ENCODE data around the gene SEMA4G.

The SEMA4G gene, protein sequence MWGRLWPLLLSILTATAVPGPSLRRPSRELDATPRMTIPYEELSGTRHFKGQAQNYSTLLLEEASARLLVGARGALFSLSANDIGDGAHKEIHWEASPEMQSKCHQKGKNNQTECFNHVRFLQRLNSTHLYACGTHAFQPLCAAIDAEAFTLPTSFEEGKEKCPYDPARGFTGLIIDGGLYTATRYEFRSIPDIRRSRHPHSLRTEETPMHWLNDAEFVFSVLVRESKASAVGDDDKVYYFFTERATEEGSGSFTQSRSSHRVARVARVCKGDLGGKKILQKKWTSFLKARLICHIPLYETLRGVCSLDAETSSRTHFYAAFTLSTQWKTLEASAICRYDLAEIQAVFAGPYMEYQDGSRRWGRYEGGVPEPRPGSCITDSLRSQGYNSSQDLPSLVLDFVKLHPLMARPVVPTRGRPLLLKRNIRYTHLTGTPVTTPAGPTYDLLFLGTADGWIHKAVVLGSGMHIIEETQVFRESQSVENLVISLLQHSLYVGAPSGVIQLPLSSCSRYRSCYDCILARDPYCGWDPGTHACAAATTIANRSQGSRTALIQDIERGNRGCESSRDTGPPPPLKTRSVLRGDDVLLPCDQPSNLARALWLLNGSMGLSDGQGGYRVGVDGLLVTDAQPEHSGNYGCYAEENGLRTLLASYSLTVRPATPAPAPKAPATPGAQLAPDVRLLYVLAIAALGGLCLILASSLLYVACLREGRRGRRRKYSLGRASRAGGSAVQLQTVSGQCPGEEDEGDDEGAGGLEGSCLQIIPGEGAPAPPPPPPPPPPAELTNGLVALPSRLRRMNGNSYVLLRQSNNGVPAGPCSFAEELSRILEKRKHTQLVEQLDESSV

DNA sequence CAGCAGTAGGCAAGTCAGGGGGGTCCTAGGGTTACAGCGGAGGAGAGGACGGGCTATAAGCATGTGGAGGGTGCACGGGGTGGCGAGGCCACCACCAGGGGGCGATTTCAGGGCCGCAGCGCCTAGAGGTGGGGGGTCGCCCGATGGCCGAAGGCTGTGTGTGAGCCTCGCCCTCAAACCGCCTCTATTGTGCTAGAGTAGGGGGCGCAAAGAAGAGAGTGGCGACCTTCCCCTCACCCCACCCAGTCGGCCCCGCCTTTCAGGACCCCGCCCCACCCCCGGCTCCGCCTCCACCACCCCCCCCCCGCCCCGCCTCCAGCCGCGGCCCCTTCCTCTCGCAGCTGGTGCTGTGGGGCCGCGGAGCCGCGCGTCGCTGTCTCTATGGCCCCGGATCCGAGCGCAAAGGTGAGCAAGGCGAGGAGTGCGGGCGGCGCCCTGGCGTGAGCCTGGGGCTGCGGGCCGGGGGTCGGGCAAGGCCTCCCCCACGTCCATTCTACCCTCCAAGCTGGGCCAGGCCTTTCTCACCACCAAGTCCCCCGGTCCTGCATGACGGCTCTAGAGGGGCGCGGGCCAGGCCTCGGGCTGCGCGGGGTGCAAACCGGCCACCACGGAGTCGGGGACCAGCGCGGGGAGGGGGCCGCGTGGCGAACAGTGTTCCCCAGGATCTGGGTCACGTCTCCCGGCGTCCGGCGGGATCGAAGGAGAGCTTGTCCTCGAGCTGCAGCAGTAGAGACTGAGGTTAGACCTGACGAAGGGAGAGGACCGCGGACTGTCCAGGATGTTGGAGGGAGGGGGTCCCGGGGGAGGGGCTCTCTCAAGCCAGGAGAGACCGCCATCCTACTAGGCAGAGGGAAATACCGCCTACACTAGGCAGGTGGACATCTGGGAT lies at the start of gene SEMA4G:
TSS of gene SEMA4G (plus strand) at position 318 of the 889 bp plus-strand sequence. CDS start 3,409 bp downstream, outside the sequence.
- ChIA-PET CTCF (interaction anchor here (0.6 to 1.1 kb wide), 5 partner anchors 10 to 73 kb away, joined by 3 to 9 read pairs (median 5); no protein-coding TSS in a partner anchor), POLR2A (no interaction called here)
- DNase-seq (ENCODE audit: extremely low spot score) = peak; percentile 81
- no peak for TF ChIP-seq ELF4 (IDR thresholded peaks at IDR 0.05)
- peak; percentile 40; the same call in 1 of the 2 replicates for TF ChIP-seq L3MBTL2 (conservative IDR thresholded peaks at IDR 0.05)

- ChIA-PET POLR2A (interaction anchor here (3.2 kb wide), 1 partner anchor 11 kb away, joined by 12 read pairs; the partner anchor contains the start of gene SLF2), CTCF (interaction anchor here (0.6 kb wide), 1 partner anchor 73 kb away, joined by 3 read pairs; no protein-coding TSS in a partner anchor)
- no peak for DNase-seq (ENCODE audit: extremely low spot score)
- TF ChIP-seq PKNOX1 (IDR thresholded peaks at IDR 0.05) = no peak
- TF ChIP-seq ELF4 (IDR thresholded peaks at IDR 0.05) = no peak
- TF ChIP-seq NFRKB (IDR thresholded peaks at IDR 0.05) = no peak
- TF ChIP-seq FOXK2 (IDR thresholded peaks at IDR 0.05) = no peak
- no peak for TF ChIP-seq HDGF (IDR thresholded peaks at IDR 0.05; ENCODE audit: borderline replicate concordance)
- TF ChIP-seq ARNT (IDR thresholded peaks at IDR 0.05) = no peak
- TF ChIP-seq ZNF384 (IDR thresholded peaks at IDR 0.05) = no peak
Observed at GRCh38 chr10:100923580-100923979, 45.7 kb upstream of the SEMA4G start.

DNA sequence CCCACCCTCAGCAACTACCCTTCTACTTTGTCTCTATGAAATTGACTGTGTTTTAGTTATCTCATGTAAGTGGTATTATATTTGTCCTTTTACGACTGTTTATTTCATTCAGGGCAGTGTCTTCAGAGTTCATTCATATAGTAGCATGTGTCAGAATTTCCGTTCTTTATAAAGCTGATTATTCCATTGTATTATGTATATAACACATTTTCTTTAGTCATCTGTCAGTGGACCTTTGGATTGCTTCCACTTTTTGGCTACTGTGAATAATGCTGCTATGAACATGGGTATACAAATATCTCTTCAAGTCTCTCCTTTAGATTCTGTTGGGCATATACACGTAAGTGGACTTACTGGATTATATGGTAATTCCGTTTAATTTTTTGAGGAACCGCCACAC lies 42.0 kb upstream of the SEMA4G start:
- ChIA-PET CTCF (interaction anchor here (0.9 kb wide), 1 partner anchor 20 kb away, joined by 6 read pairs; no protein-coding TSS in a partner anchor), POLR2A (no interaction called here)
- TF ChIP-seq SP1 (IDR thresholded peaks at IDR 0.05) = no peak
- no peak for DNase-seq (ENCODE audit: extremely low spot score)

GRCh38 chr10:100928039-100928438 lies 41.3 kb upstream of the SEMA4G start:
- POLR2A ChIA-PET = interaction anchor here (1.3 kb wide), 1 partner anchor 15 kb away, joined by 3 read pairs; no protein-coding TSS in a partner anchor
- CTCF ChIA-PET = no interaction called here
- no peak for TF ChIP-seq FOXA1 (IDR thresholded peaks at IDR 0.05)
- no peak for TF ChIP-seq PKNOX1 (IDR thresholded peaks at IDR 0.05)
- no peak for TF ChIP-seq BHLHE40 (IDR thresholded peaks at IDR 0.05; ENCODE audit: borderline replicate concordance)
- TF ChIP-seq L3MBTL2 (conservative IDR thresholded peaks at IDR 0.05) = no peak
- TF ChIP-seq ZNF384 (IDR thresholded peaks at IDR 0.05) = no peak
- TF ChIP-seq CTBP1 (IDR thresholded peaks at IDR 0.05; ENCODE audit: borderline replicate concordance) = no peak
- TF ChIP-seq ARNT (IDR thresholded peaks at IDR 0.05) = no peak
- TF ChIP-seq TARDBP (IDR thresholded peaks at IDR 0.05) = no peak
- TF ChIP-seq FOXM1 (IDR thresholded peaks at IDR 0.05; ENCODE audit: borderline replicate concordance) = no peak
- no peak for TF ChIP-seq NFRKB (IDR thresholded peaks at IDR 0.05)
- no peak for TF ChIP-seq SP1 (IDR thresholded peaks at IDR 0.05)
- TF ChIP-seq HDGF (IDR thresholded peaks at IDR 0.05; ENCODE audit: borderline replicate concordance) = no peak
- no peak for TF ChIP-seq FOXK2 (IDR thresholded peaks at IDR 0.05)
- TF ChIP-seq SUZ12 (IDR thresholded peaks at IDR 0.05) = no peak
- no peak for DNase-seq (ENCODE audit: extremely low spot score)

GRCh38 chr10:100930368-100930767 lies 38.9 kb upstream of the SEMA4G start:
- TF ChIP-seq ZNF384 (IDR thresholded peaks at IDR 0.05) (no peak), SP1 (IDR thresholded peaks at IDR 0.05) (no peak), PKNOX1 (IDR thresholded peaks at IDR 0.05) (no peak), ELF4 (IDR thresholded peaks at IDR 0.05) (no peak), FOXK2 (IDR thresholded peaks at IDR 0.05) (no peak), SUZ12 (IDR thresholded peaks at IDR 0.05) (no peak), LEF1 (IDR thresholded peaks at IDR 0.05; ENCODE audit: borderline replicate concordance) (no peak), L3MBTL2 (conservative IDR thresholded peaks at IDR 0.05) (no peak), HDGF (IDR thresholded peaks at IDR 0.05; ENCODE audit: borderline replicate concordance) (no peak), BHLHE40 (IDR thresholded peaks at IDR 0.05; ENCODE audit: borderline replicate concordance) (no peak), CTBP1 (IDR thresholded peaks at IDR 0.05; ENCODE audit: borderline replicate concordance) (no peak), FOXM1 (IDR thresholded peaks at IDR 0.05; ENCODE audit: borderline replicate concordance) (no peak), FOXA1 (IDR thresholded peaks at IDR 0.05) (no peak), NFRKB (IDR thresholded peaks at IDR 0.05) (no peak), ARNT (IDR thresholded peaks at IDR 0.05) (no peak), TARDBP (IDR thresholded peaks at IDR 0.05) (no peak)
- no peak for DNase-seq (ENCODE audit: extremely low spot score)
- ChIA-PET CTCF (no interaction called here), POLR2A (no interaction called here)
